ENCODE results near the gene NCR3LG1. TPM values are rescaled to one million over a fixed set of nuclear protein-coding genes. Genes with fewer than 3 reads are reported as not detected.

Gene NCR3LG1
- total RNA-seq, 1 donor: 11.7 TPM

GRCh38 chr11:17333799-17334586 is 17.6 kb upstream of the NCR3LG1 start:
- no peak overlapping the region for H3K4me3 ChIP-seq (ENCODE audit: low read depth, low read length)
- TF ChIP-seq CTCF (IDR thresholded peaks at IDR 0.05; ENCODE audit: insufficient read depth, low read length): no peak
- DNase-seq (ENCODE audit: low read depth): no peak

- DNase-seq (ENCODE audit: low read depth): peak; percentile 4
- no peak overlapping the region for H3K4me3 ChIP-seq (ENCODE audit: low read depth, low read length)
- TF ChIP-seq CTCF (IDR thresholded peaks at IDR 0.05; ENCODE audit: insufficient read depth, low read length): no peak
These were observed 8.3 kb upstream of the NCR3LG1 start for GRCh38 chr11:17343257-17343656.

GRCh38 chr11:17343907-17344306 is 7.7 kb upstream of the NCR3LG1 start:
- H3K4me3 ChIP-seq (ENCODE audit: low read depth, low read length): no peak overlapping the region
- DNase-seq (ENCODE audit: low read depth): peak; percentile 92
- TF ChIP-seq CTCF (IDR thresholded peaks at IDR 0.05; ENCODE audit: insufficient read depth, low read length): no peak

- TF ChIP-seq CTCF (IDR thresholded peaks at IDR 0.05; ENCODE audit: insufficient read depth, low read length): no peak
- no peak for DNase-seq (ENCODE audit: low read depth)
- H3K4me3 ChIP-seq (ENCODE audit: low read depth, low read length): no peak overlapping the region
These were observed 3.9 kb upstream of the NCR3LG1 start for GRCh38 chr11:17347676-17348075.

- H3K4me3 ChIP-seq (ENCODE audit: low read depth, low read length): no peak overlapping the region
- no peak for DNase-seq (ENCODE audit: low read depth)
- TF ChIP-seq CTCF (IDR thresholded peaks at IDR 0.05; ENCODE audit: insufficient read depth, low read length): no peak
These were observed 987 bp upstream of the NCR3LG1 start for GRCh38 chr11:17350455-17351171.

- peak; percentile 31 for TF ChIP-seq CTCF (IDR thresholded peaks at IDR 0.05; ENCODE audit: insufficient read depth, low read length)
- peak overlapping the region; percentile 70 for H3K4me3 ChIP-seq (ENCODE audit: low read depth, low read length)
- no peak for DNase-seq (ENCODE audit: low read depth)
These were observed 459 bp upstream of the NCR3LG1 start for GRCh38 chr11:17351172-17351509.
